KMS-11 (cell line): ENCODE data around the gene AUTS2.

ENCODE experiments used
- H2AFZ ChIP-seq: fragments of 200-600 bp; sonication (generic); 2 replicates; pipeline ENCODE4 v1.6.1; 2016; ENCODE audit warnings: antibody characterized with exemption, mixed run types, low read depth
- H3K27ac ChIP-seq: fragments of 200-600 bp; sonication (generic); 2 replicates; pipeline ENCODE4 v1.6.1; 2016; ENCODE audit warnings: mild to moderate bottlenecking, mixed run types
- H3K27me3 ChIP-seq: fragments of 200-600 bp; sonication (generic); 2 replicates; pipeline ENCODE4 v1.6.1; 2017; ENCODE audit warnings: mild to moderate bottlenecking, low read depth, mixed run types, moderate library complexity; ENCODE audit not compliant: insufficient read depth
- H3K36me3 ChIP-seq: fragments of 200-600 bp; sonication (generic); 2 replicates; pipeline ENCODE4 v1.6.1; 2017; ENCODE audit warnings: mild to moderate bottlenecking, mixed run types; ENCODE audit not compliant: insufficient read depth
- H3K4me1 ChIP-seq: fragments of 200-600 bp; sonication (generic); 2 replicates; pipeline ENCODE4 v1.6.1; 2016; ENCODE audit warnings: mild to moderate bottlenecking, low read depth, mixed run types; ENCODE audit not compliant: poor library complexity, severe bottlenecking
- H3K4me2 ChIP-seq: fragments of 200-600 bp; sonication (generic); 2 replicates; pipeline ENCODE4 v1.7.0; 2016; ENCODE audit warnings: mild to moderate bottlenecking, mixed run types
- H3K4me3 ChIP-seq: fragments of 200-600 bp; sonication (generic); IDR thresholded peaks from 2 replicates; pipeline ENCODE4 v1.6.1; 2017; ENCODE audit warnings: low read depth, low read length, mixed read lengths; ENCODE audit not compliant: insufficient read depth
- H3K79me2 ChIP-seq: fragments of 200-600 bp; sonication (generic); 2 replicates; pipeline ENCODE4 v1.6.1; 2016; ENCODE audit warnings: low read depth, mixed run types; ENCODE audit not compliant: insufficient read depth
- H3K9ac ChIP-seq: fragments of 200-600 bp; sonication (generic); 2 replicates; pipeline ENCODE4 v1.6.1; 2016; ENCODE audit warnings: mild to moderate bottlenecking, mixed run types
- H4K20me1 ChIP-seq: fragments of 200-600 bp; sonication (generic); 2 replicates; pipeline ENCODE4 v1.6.1; 2016; ENCODE audit warnings: mild to moderate bottlenecking, mixed run types; ENCODE audit not compliant: insufficient read depth
- CTCF ChIP-seq: fragments of 200-600 bp; sonication (generic); conservative IDR thresholded peaks from 2 replicates; pipeline ENCODE4 v1.6.1; 2017; ENCODE audit warnings: low read depth, mild to moderate bottlenecking, antibody characterized with exemption, low read length, moderate library complexity, mixed read lengths

AUTS2 gene

GRCh38 chr7:70052691-70053090 lies 454.4 kb downstream of the AUTS2 start:
- H3K27me3 ChIP-seq = no peaks in the 10 kb centered on the region
- H3K79me2 ChIP-seq = no peaks in the 10 kb centered on the region
- H2AFZ ChIP-seq = no peak overlapping the region
- H3K4me2 ChIP-seq = no peak overlapping the region
- no peaks in the 10 kb centered on the region for H4K20me1 ChIP-seq
- H3K27ac ChIP-seq = no peak overlapping the region
- TF ChIP-seq CTCF = no peak
- H3K4me3 ChIP-seq = no peak overlapping the region
- no peaks in the 10 kb centered on the region for H3K36me3 ChIP-seq
- peaks cover 4% of the 10 kb centered on the region for H3K4me1 ChIP-seq
- no peak overlapping the region for H3K9ac ChIP-seq

- no peaks in the 10 kb centered on the region for H3K79me2 ChIP-seq
- H3K27me3 ChIP-seq = no peaks in the 10 kb centered on the region
- H3K4me1 ChIP-seq = peaks cover under 1% of the 10 kb centered on the region
- no peak overlapping the region for H3K9ac ChIP-seq
- no peak for TF ChIP-seq CTCF
- no peak overlapping the region for H3K4me2 ChIP-seq
- H3K4me3 ChIP-seq = no peak overlapping the region
- H2AFZ ChIP-seq = no peak overlapping the region
- no peaks in the 10 kb centered on the region for H4K20me1 ChIP-seq
- no peak overlapping the region for H3K27ac ChIP-seq
- no peaks in the 10 kb centered on the region for H3K36me3 ChIP-seq
These were observed 455.1 kb downstream of the AUTS2 start for GRCh38 chr7:70053421-70053820.

- Histone ChIP-seq H3K79me2 (no peaks in the 10 kb centered on the region), H3K4me3 (no peak overlapping the region), H2AFZ (no peak overlapping the region), H3K4me1 (no peaks in the 10 kb centered on the region), H4K20me1 (no peaks in the 10 kb centered on the region), H3K4me2 (no peak overlapping the region), H3K36me3 (no peaks in the 10 kb centered on the region), H3K27ac (no peak overlapping the region), H3K27me3 (no peaks in the 10 kb centered on the region), H3K9ac (no peak overlapping the region)
- TF ChIP-seq CTCF = no peak
These were observed 455.7 kb downstream of the AUTS2 start for GRCh38 chr7:70053989-70054388.

GRCh38 chr7:70056363-70056762 lies 458.1 kb downstream of the AUTS2 start:
- Histone ChIP-seq H3K4me3 (no peak overlapping the region), H3K27me3 (no peaks in the 10 kb centered on the region), H3K27ac (no peak overlapping the region), H3K4me1 (peaks cover 6% of the 10 kb centered on the region), H3K9ac (no peak overlapping the region), H3K36me3 (no peaks in the 10 kb centered on the region), H2AFZ (no peak overlapping the region), H4K20me1 (no peaks in the 10 kb centered on the region), H3K79me2 (no peaks in the 10 kb centered on the region), H3K4me2 (no peak overlapping the region)
- no peak for TF ChIP-seq CTCF
